Testis (tissue), 2 donors: ENCODE results near the gene MYO1B.

Experiments used
- CTCF ChIP-seq, 3 experiments: fragments of 450-650 bp in 2 of 3; fragments of 200-600 bp in 1 of 3; sonication (generic) in 1 of 3; IDR thresholded peaks; one replicate each; pipeline ENCODE4 v1.5.1; 2016 to 2019; ENCODE audit warnings: antibody characterized with exemption in 3 of 3, mild to moderate bottlenecking in 2 of 3, moderate library complexity in 1 of 3
- POLR2A ChIP-seq: fragments of 450-650 bp; IDR thresholded peaks from one replicate; pipeline ENCODE4 v1.6.1; 2017; ENCODE audit warnings: antibody characterized with exemption, mild to moderate bottlenecking, moderate library complexity

GRCh38 chr2:191343796-191344338 is 98.7 kb downstream of the MYO1B start:
- TF ChIP-seq POLR2A, result no peak
- TF ChIP-seq CTCF (IDR thresholded peaks at IDR 0.05), result no peak
